ENCODE measurements around the gene PLA2G2F.

Gene PLA2G2F

DNA sequence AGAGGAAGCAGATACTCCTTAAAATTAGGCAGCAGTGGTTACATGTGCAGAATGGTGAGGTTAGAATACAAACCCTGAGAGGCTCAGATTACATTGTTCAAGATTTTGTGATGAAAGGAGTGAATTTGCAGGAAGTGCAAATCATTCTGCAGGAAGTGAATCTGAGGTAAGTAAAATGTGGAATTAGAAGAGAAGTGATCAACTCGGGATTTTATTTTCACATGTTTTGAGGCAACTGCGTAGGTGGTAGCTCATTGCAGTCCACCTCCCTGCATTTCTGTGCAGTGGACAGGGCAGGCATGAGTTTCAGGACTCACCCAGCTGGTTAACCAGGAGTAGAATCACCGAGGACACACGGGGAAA lies 49.3 kb downstream of the PLA2G2F start:
- H3K4me3 ChIP-seq (ENCODE audit: low read length in 2 of 2): no peak overlapping the region
- peaks cover 0 to 51% (median 9%) of the 10 kb centered on the region in 3 experiments for H3K27me3 ChIP-seq (ENCODE audit: control insufficient read depth in 3 of 3, insufficient read depth in 3 of 3, low read depth in 1 of 3, low read length in 3 of 3)
- H2AFZ ChIP-seq (ENCODE audit: low read length): no peak overlapping the region
- no peak overlapping the region for H3K9ac ChIP-seq (ENCODE audit: low read depth, low read length, poor library complexity)
- H3K4me2 ChIP-seq (ENCODE audit: insufficient read depth, low read length, poor library complexity, severe bottlenecking): no peak overlapping the region
- H2BK120ac ChIP-seq (ENCODE audit: low read depth, low read length): no peak overlapping the region
- H3K36me3 ChIP-seq (replicated peaks in 1 of 2; ENCODE audit: control insufficient read depth in 2 of 2, insufficient read depth in 2 of 2, low read length in 2 of 2): no peaks in the 10 kb centered on the region
- H2BK12ac ChIP-seq (ENCODE audit: low read length): no peak overlapping the region
- peaks cover 3 to 5% of the 10 kb centered on the region in 2 donors for H3K4me1 ChIP-seq (ENCODE audit: control insufficient read depth in 2 of 2, insufficient read depth in 1 of 2, low read depth in 1 of 2, low read length in 2 of 2)
- no peak overlapping the region for H2AK5ac ChIP-seq (ENCODE audit: low read depth, low read length)
- no peak for DNase-seq (ENCODE audit: low spot score)
- no peak overlapping the region for H2BK5ac ChIP-seq (ENCODE audit: low read length)
- no peaks in the 10 kb centered on the region for H3K79me1 ChIP-seq (ENCODE audit: low read depth, low read length)
- H3K14ac ChIP-seq (ENCODE audit: low read length): no peak overlapping the region
- no peaks in the 10 kb centered on the region for H3K9me3 ChIP-seq (replicated peaks in 1 of 2; ENCODE audit: control insufficient read depth in 2 of 2, insufficient read depth in 1 of 2, low read depth in 1 of 2, low read length in 2 of 2)
- H3K27ac ChIP-seq (replicated peaks; ENCODE audit: low read length): no peak overlapping the region
- H3K23ac ChIP-seq (ENCODE audit: low read depth, low read length, poor library complexity): no peak overlapping the region
- no CpG with 5 or more reads among the region's 4 CpGs for WGBS, 2 donors (ENCODE audit: extremely low coverage in 2 of 2, insufficient read length in 2 of 2, insufficient replicate concordance in 1 of 2)
- no peak overlapping the region for H2BK15ac ChIP-seq (ENCODE audit: low read length)
- no peak overlapping the region for H4K8ac ChIP-seq (ENCODE audit: low read depth, low read length)
- no peak overlapping the region for H4K91ac ChIP-seq (ENCODE audit: low read depth, low read length, poor library complexity)
- H3K4ac ChIP-seq (ENCODE audit: low read length): no peak overlapping the region
- H3K18ac ChIP-seq (ENCODE audit: low read length): no peak overlapping the region

DNA sequence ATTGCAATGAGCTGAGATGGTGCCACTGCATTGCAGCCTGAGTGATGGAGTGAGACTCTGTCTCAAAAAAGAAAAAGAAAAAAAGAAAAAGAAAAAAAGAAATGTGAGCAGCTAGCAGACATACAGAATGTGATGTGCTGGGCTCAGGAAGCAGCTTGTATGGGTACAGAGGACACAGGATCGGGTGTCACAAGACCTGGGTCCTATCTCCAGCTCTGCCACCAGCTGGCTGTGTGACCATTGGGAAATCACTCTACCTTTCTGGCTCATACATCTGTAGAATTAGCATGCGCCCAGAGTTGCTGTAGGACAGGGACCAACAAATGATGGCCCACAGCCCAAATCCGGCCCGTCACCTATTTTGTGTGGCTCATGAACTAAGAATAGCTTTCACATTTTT lies 50.5 kb downstream of the PLA2G2F start:
- H2BK12ac ChIP-seq (ENCODE audit: low read length): no peak overlapping the region
- WGBS, 2 donors (ENCODE audit: extremely low coverage in 2 of 2, insufficient read length in 2 of 2, insufficient replicate concordance in 1 of 2): no CpG with 5 or more reads among the region's 4 CpGs
- no peaks in the 10 kb centered on the region for H3K79me1 ChIP-seq (ENCODE audit: low read depth, low read length)
- no peaks in the 10 kb centered on the region for H3K9me3 ChIP-seq (replicated peaks in 1 of 2; ENCODE audit: control insufficient read depth in 2 of 2, insufficient read depth in 1 of 2, low read depth in 1 of 2, low read length in 2 of 2)
- H3K14ac ChIP-seq (ENCODE audit: low read length): no peak overlapping the region
- H3K4me1 ChIP-seq (ENCODE audit: control insufficient read depth in 2 of 2, insufficient read depth in 1 of 2, low read depth in 1 of 2, low read length in 2 of 2): peaks cover 3 to 5% of the 10 kb centered on the region in 2 donors
- H2AK5ac ChIP-seq (ENCODE audit: low read depth, low read length): no peak overlapping the region
- no peak overlapping the region for H2BK15ac ChIP-seq (ENCODE audit: low read length)
- H3K4me2 ChIP-seq (ENCODE audit: insufficient read depth, low read length, poor library complexity, severe bottlenecking): no peak overlapping the region
- H2BK5ac ChIP-seq (ENCODE audit: low read length): no peak overlapping the region
- no peak overlapping the region for H4K91ac ChIP-seq (ENCODE audit: low read depth, low read length, poor library complexity)
- H3K27me3 ChIP-seq (ENCODE audit: control insufficient read depth in 3 of 3, insufficient read depth in 3 of 3, low read depth in 1 of 3, low read length in 3 of 3): peaks cover 0 to 42% (median 9%) of the 10 kb centered on the region in 3 experiments
- no peak overlapping the region for H4K8ac ChIP-seq (ENCODE audit: low read depth, low read length)
- H3K18ac ChIP-seq (ENCODE audit: low read length): no peak overlapping the region
- no peak for DNase-seq (ENCODE audit: low spot score)
- H2AFZ ChIP-seq (ENCODE audit: low read length): no peak overlapping the region
- no peak overlapping the region for H2BK120ac ChIP-seq (ENCODE audit: low read depth, low read length)
- H3K9ac ChIP-seq (ENCODE audit: low read depth, low read length, poor library complexity): no peak overlapping the region
- no peak overlapping the region for H3K23ac ChIP-seq (ENCODE audit: low read depth, low read length, poor library complexity)
- H3K4ac ChIP-seq (ENCODE audit: low read length): no peak overlapping the region
- H3K4me3 ChIP-seq (ENCODE audit: low read length in 2 of 2): no peak overlapping the region
- no peak overlapping the region for H3K27ac ChIP-seq (replicated peaks; ENCODE audit: low read length)
- H3K36me3 ChIP-seq (replicated peaks in 1 of 2; ENCODE audit: control insufficient read depth in 2 of 2, insufficient read depth in 2 of 2, low read length in 2 of 2): no peaks in the 10 kb centered on the region

GRCh38 chr1:20190256-20191160 lies 51.4 kb downstream of the PLA2G2F start:
- no peak overlapping the region for H2BK120ac ChIP-seq (ENCODE audit: low read depth, low read length)
- no peak overlapping the region for H2AK5ac ChIP-seq (ENCODE audit: low read depth, low read length)
- no peak overlapping the region for H3K4me2 ChIP-seq (ENCODE audit: insufficient read depth, low read length, poor library complexity, severe bottlenecking)
- H3K79me1 ChIP-seq (ENCODE audit: low read depth, low read length): no peaks in the 10 kb centered on the region
- no peaks in the 10 kb centered on the region for H3K36me3 ChIP-seq (replicated peaks in 1 of 2; ENCODE audit: control insufficient read depth in 2 of 2, insufficient read depth in 2 of 2, low read length in 2 of 2)
- H2BK12ac ChIP-seq (ENCODE audit: low read length): no peak overlapping the region
- peak overlapping the region; percentile 22 for H3K9ac ChIP-seq (ENCODE audit: low read depth, low read length, poor library complexity)
- H3K9me3 ChIP-seq (replicated peaks in 1 of 2; ENCODE audit: control insufficient read depth in 2 of 2, insufficient read depth in 1 of 2, low read depth in 1 of 2, low read length in 2 of 2): no peaks in the 10 kb centered on the region
- no peak overlapping the region for H3K27ac ChIP-seq (replicated peaks; ENCODE audit: low read length)
- no peak for DNase-seq (ENCODE audit: low spot score)
- no CpG with 5 or more reads among the region's 19 CpGs for WGBS, 2 donors (ENCODE audit: extremely low coverage in 2 of 2, insufficient read length in 2 of 2, insufficient replicate concordance in 1 of 2)
- no peak overlapping the region for H4K8ac ChIP-seq (ENCODE audit: low read depth, low read length)
- peaks cover 0 to 34% (median 3%) of the 10 kb centered on the region in 3 experiments for H3K27me3 ChIP-seq (ENCODE audit: control insufficient read depth in 3 of 3, insufficient read depth in 3 of 3, low read depth in 1 of 3, low read length in 3 of 3)
- H3K18ac ChIP-seq (ENCODE audit: low read length): no peak overlapping the region
- no peak overlapping the region for H2BK5ac ChIP-seq (ENCODE audit: low read length)
- no peak overlapping the region for H3K23ac ChIP-seq (ENCODE audit: low read depth, low read length, poor library complexity)
- H3K4me1 ChIP-seq (ENCODE audit: control insufficient read depth in 2 of 2, insufficient read depth in 1 of 2, low read depth in 1 of 2, low read length in 2 of 2): peaks cover 3 to 5% of the 10 kb centered on the region in 2 donors
- no peak overlapping the region for H3K4me3 ChIP-seq (ENCODE audit: low read length in 2 of 2)
- no peak overlapping the region for H4K91ac ChIP-seq (ENCODE audit: low read depth, low read length, poor library complexity)
- H3K4ac ChIP-seq (ENCODE audit: low read length): no peak overlapping the region
- no peak overlapping the region for H3K14ac ChIP-seq (ENCODE audit: low read length)
- no peak overlapping the region for H2AFZ ChIP-seq (ENCODE audit: low read length)
- no peak overlapping the region for H2BK15ac ChIP-seq (ENCODE audit: low read length)

- Histone ChIP-seq H3K36me3 (replicated peaks in 1 of 2; ENCODE audit: control insufficient read depth in 2 of 2, insufficient read depth in 2 of 2, low read length in 2 of 2) (no peaks in the 10 kb centered on the region), H2BK15ac (ENCODE audit: low read length) (no peak overlapping the region), H3K27me3 (ENCODE audit: control insufficient read depth in 3 of 3, insufficient read depth in 3 of 3, low read depth in 1 of 3, low read length in 3 of 3) (peaks cover 0 to 27% (median 2%) of the 10 kb centered on the region in 3 experiments), H3K4me3 (ENCODE audit: low read length in 2 of 2) (peak overlapping the region in 1 of 2 donors; percentile 17), H3K9me3 (replicated peaks in 1 of 2; ENCODE audit: control insufficient read depth in 2 of 2, insufficient read depth in 1 of 2, low read depth in 1 of 2, low read length in 2 of 2) (no peaks in the 10 kb centered on the region), H3K23ac (ENCODE audit: low read depth, low read length, poor library complexity) (peak overlapping the region; percentile 34), H3K14ac (ENCODE audit: low read length) (no peak overlapping the region), H2AK5ac (ENCODE audit: low read depth, low read length) (no peak overlapping the region), H2BK5ac (ENCODE audit: low read length) (peak overlapping the region; percentile 14), H2AFZ (ENCODE audit: low read length) (no peak overlapping the region), H3K27ac (replicated peaks; ENCODE audit: low read length) (no peak overlapping the region), H2BK120ac (ENCODE audit: low read depth, low read length) (no peak overlapping the region), H3K9ac (ENCODE audit: low read depth, low read length, poor library complexity) (no peak overlapping the region), H3K4me2 (ENCODE audit: insufficient read depth, low read length, poor library complexity, severe bottlenecking) (no peak overlapping the region), H3K4ac (ENCODE audit: low read length) (no peak overlapping the region), H3K79me1 (ENCODE audit: low read depth, low read length) (no peaks in the 10 kb centered on the region), H4K8ac (ENCODE audit: low read depth, low read length) (no peak overlapping the region), H4K91ac (ENCODE audit: low read depth, low read length, poor library complexity) (no peak overlapping the region), H3K18ac (ENCODE audit: low read length) (no peak overlapping the region), H2BK12ac (ENCODE audit: low read length) (no peak overlapping the region), H3K4me1 (ENCODE audit: control insufficient read depth in 2 of 2, insufficient read depth in 1 of 2, low read depth in 1 of 2, low read length in 2 of 2) (peaks cover under 1 to 5% of the 10 kb centered on the region in 2 donors)
- no peak for DNase-seq (ENCODE audit: low spot score)
- no CpG with 5 or more reads among the region's 12 CpGs for WGBS, 2 donors (ENCODE audit: extremely low coverage in 2 of 2, insufficient read length in 2 of 2, insufficient replicate concordance in 1 of 2)
Measured at GRCh38 chr1:20191266-20191825, 52.2 kb downstream of the PLA2G2F start.
